ENCODE measurements around the gene RBM26.

DNA sequence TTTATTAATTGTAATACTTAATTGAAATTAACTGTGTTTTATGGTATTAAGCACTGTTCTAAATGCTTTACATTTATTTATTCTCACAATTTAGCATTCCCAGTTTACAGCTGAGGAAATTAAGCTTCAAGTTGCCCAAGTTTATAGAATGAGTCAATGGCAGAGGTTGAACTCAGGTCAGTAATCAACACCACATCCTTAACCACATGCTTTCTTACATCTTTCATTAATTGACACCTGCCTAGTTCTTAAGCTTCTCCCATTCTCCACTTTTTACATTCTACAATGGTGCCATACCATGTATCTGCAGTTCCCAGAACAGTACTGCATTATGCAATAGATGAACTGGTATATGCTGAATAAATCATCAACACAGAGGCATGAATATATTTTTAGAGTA is 11.7 kb upstream of the RBM26 start:
- TF ChIP-seq CTCF (conservative IDR thresholded peaks at IDR 0.05; ENCODE audit: low read depth, low read length) (no peak), EZH2 (IDR thresholded peaks at IDR 0.05; ENCODE audit: borderline replicate concordance, low read depth, low read length, poor library complexity, severe bottlenecking) (no peak)
